Neural cell (in vitro differentiated cells): ENCODE data around the gene SLC25A11.

Experiments used
- CTCF ChIP-seq: fragments of 450-650 bp; IDR thresholded peaks from 2 replicates; pipeline ENCODE4 v1.5.1; 2014; ENCODE audit warnings: antibody characterized with exemption, mild to moderate bottlenecking, moderate library complexity; ENCODE audit not compliant: poor library complexity, severe bottlenecking
- MXI1 ChIP-seq: fragments of 450-650 bp; conservative IDR thresholded peaks from 2 replicates; pipeline ENCODE4 v1.6.1; 2014; ENCODE audit warnings: antibody characterized with exemption, mild to moderate bottlenecking; ENCODE audit not compliant: poor library complexity, severe bottlenecking
- REST ChIP-seq: IDR thresholded peaks from 2 replicates; pipeline ENCODE4 v1.6.1; 2012; ENCODE audit warnings: borderline replicate concordance

- TF ChIP-seq CTCF: no peak
- TF ChIP-seq MXI1: no peak
- no peak for TF ChIP-seq REST
These were observed 20.3 kb downstream of the SLC25A11 start for GRCh38 chr17:4919511-4920047.
